H4 (cell line): ENCODE data around the gene COX14. TPM values are rescaled to one million over a fixed set of nuclear protein-coding genes. Genes with fewer than 3 reads are reported as not detected.
"Not testable (repeated sequence)": the region's sequence is repeated elsewhere in the genome, so short reads cannot be mapped to it uniquely, and the experiment has no call there.

ENCODE experiments used
- DNase-seq: peaks from one replicate; pipeline ENCODE4 v3.0.0-alpha.2; 2015; ENCODE audit warnings: low spot score
- total RNA-seq: library from RNA; depleted of rRNA; stranded (reverse); fragments of >200 nt; shearing (Covaris generic); gene quantifications from 2 replicates; pipeline ENCODE4 v1.2.3, GENCODE V29; 2014

COX14 gene
- total RNA-seq, 1 experiment from 2014 or later: 64.8 TPM

DNA sequence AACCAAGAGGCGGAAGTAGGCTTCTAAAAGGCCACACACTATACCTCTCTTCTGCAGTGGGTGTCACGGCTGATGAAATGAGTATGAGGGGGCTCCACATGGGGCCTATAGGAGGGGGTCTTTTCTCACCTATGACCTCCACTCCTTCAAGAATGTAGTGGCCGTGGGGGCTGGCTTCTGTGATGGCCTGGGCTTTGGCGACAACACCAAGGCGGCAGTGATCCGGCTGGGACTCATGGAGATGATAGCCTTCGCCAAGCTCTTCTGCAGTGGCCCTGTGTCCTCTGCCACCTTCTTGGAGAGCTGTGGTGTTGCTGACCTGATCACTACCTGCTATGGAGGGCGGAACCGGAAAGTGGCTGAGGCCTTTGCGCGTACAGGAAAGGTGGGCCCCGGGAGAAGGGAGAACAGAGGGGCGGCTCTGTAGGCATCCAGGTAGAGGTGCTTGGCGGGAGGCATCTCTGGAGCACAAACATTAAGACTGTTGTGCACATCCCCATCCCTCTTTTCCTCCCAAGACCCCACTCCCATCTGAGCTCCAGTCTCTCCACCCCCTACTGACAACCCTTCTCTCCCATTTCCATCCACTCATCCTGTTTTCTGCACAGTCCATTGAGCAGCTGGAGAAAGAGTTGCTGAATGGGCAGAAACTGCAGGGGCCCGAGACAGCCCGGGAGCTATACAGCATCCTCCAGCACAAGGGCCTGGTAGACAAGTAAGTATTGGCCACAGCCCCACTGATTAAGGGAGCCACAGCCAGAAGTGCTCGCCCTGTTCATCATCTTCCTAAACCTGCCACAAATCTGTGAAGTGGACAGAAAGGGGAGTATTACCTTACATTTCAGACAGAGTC lies 4.4 kb upstream of the COX14 start:
- DNase-seq: no peak

DNA sequence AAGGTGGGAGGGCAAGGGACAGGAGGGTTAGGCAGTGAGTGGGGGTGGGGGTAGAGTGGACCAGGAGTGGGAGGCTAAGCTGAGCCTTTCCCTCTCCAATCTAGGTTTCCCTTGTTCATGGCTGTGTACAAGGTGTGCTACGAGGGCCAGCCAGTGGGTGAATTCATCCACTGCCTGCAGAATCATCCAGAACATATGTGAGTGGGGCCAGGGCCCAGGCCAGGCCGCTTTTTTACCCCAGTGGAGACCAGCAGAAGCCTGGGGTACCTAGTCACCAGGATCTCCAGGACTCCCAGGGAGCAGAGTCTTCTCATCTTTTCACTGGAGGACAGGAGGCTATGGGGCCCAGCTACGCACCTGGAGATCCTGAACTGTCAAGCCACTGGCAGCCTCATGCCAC lies 2.7 kb upstream of the COX14 start:
- no peak for DNase-seq

GRCh38 chr12:50110127-50110761 lies 1.8 kb upstream of the COX14 start:
- DNase-seq: no peak

DNA sequence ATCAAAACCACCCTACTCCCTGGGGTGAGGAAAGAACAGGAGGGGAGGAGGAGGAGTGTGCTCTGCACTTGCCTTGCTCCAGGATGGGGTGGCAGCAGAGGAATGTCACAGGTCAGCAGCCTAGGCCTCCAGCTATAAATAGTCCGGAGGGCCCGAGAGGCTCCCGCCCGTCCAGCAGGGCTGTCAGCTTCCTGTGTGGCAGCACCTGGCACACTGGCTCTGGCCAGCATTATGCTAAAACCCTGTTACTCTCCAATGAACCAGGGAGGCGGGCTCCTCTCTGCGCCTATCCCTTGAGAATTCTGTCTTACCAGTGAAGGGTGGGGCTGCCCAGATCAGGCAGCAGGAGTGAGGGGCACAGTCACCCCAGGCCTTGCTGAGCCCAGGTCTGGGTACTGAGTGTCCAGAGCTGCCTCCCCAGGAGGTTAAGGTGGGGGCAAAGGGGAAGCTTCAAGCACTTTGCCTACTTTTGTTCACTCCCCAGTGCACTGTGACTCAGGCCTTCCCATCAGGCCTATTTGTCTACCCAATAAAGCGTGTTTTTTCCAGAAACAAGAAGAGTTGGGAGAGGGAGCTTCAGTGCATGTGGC lies 1.2 kb upstream of the COX14 start:
- no peak for DNase-seq

GRCh38 chr12:50111395-50111692 lies 692 bp upstream of the COX14 start:
- no peak for DNase-seq

GRCh38 chr12:50112456-50113218 lies 601 bp downstream of the COX14 start:
- DNase-seq: no peak

DNA sequence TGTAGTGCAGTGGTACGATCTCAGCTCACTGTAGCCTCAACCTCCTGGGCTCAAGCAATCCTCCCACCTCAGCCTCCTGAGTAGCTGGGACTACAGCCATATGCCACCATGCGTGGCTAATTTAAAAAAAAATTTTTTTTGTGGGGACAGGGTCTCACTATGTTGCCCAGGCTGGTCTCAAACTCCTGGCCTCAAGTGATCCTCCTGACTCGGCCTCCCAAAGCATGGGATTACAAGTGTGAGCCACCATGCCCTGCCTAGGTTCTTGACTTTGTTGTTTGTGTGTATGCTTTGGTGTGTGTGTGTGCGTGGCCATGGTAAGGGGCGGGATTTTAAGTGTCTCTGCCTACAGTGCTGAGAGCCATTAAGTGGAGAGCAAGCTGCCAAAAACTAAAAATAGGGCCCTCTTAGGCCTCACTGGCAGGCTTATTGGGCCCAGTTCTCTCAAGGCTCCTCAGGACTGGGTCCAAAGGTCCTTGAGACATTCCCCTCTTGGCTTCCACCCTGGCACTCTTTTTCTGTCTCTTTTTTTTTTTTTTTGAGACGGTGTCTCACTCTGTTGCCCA lies 5.1 kb downstream of the COX14 start:
- DNase-seq: no peak

GRCh38 chr12:50119387-50119786 lies 7.4 kb downstream of the COX14 start:
- no peak for DNase-seq

DNA sequence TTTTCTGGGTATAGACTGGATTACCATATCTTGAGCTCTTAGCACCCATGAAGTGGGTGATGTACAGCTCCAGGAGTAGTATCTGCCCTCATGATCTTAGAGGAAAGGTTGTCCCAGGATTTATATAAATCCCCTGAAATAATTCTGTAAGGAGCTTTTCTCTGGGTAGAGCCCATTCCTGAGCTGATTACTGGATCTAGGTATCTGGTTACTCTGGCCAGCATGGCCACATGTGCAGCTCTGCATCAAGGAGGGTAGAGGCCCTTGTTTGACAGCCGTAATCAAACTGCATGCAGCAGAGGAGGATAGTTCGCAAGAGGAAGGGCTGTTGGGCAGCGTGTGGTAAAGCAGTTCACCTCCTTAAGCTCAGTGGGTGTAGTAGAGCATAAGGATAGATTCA lies 8.5 kb downstream of the COX14 start:
- DNase-seq: no peak

- no peak for DNase-seq
These were observed 8.9 kb downstream of the COX14 start for GRCh38 chr12:50120953-50121352.

GRCh38 chr12:50121641-50122040 lies 9.6 kb downstream of the COX14 start:
- no peak for DNase-seq

DNA sequence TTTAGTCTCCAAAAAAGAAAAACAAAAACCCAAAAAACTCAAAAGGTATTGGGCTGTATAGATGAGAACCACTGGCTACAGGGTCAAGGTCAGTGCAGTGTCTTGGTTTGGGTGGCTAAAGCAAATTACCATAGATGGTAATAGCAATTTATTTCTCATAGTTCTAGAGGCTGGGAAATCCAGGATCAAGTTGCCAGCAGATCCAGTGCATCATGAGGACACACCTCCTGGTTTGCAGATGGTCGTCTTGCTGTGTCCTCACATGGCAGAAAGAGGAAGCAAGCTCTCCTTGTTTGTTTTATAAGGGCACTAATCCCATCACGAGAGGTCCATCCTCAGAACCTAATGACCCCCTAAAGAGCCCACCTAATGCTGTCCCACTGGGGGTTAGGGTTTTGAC lies 11.2 kb downstream of the COX14 start:
- no peak for DNase-seq

DNA sequence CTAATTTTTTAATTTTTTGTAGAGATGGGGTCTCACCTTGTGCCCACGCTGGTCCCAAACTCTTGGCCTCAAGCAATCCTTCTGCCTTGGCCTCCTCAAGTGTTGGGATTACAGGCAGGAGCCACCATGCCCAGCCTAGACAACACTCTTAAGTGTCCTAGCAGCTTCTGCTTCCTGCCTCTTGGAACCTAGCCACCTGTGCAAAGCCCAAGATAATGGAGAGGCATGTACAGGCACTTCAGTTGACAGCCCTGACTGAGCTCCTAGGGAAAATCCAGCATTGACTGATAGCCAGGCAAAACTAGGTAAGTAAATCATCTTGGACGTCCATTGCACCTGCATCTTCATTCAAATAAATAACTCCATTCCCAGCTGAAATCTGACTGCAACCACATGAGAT lies 15.5 kb downstream of the COX14 start:
- no peak for DNase-seq

- DNase-seq: no peak
These were observed 17.3 kb downstream of the COX14 start for GRCh38 chr12:50129290-50129689.

- peak; percentile 23 for DNase-seq
These were observed 20.6 kb downstream of the COX14 start for GRCh38 chr12:50132505-50133135.

- DNase-seq: no peak
These were observed 31.0 kb downstream of the COX14 start for GRCh38 chr12:50142993-50143392.

DNA sequence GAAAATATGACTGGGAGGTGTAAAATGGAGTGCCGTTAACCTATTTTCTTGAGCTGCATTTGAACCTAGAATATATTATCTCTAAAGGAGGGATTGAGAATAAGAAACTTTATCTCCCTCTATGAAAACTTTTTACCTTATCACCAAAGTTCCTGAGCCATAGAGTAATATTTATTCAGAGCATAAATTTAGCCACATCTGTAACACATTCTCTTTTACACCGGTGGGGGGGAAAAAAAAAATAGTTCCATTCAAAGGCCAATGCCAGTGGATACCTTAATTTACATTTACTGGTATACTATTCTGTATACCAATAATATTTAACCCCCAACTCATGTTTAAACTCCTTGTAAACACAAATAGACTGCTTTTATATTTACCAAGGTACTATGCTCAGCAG lies 33.4 kb downstream of the COX14 start:
- no peak for DNase-seq

GRCh38 chr12:50147281-50147680 lies 35.2 kb downstream of the COX14 start:
- no peak for DNase-seq

- DNase-seq: not testable (repeated sequence)
These were observed 36.0 kb downstream of the COX14 start for GRCh38 chr12:50148011-50148410.

- DNase-seq: no peak
These were observed 37.3 kb downstream of the COX14 start for GRCh38 chr12:50149311-50149710.

- DNase-seq: no peak
These were observed 39.1 kb downstream of the COX14 start for GRCh38 chr12:50151047-50151687.
